ENCODE data around the gene SHISA5. TPM values are rescaled to one million over a fixed set of nuclear protein-coding genes. Genes with fewer than 3 reads are reported as not detected.

SHISA5 gene
- total RNA-seq, 1 experiment from 2014 or later: 174 TPM

- no peaks in the 10 kb centered on the region for H3K79me1 ChIP-seq (ENCODE audit: insufficient read depth, low read depth, low read length, poor library complexity, severe bottlenecking)
- WGBS (ENCODE audit: extremely low coverage, insufficient read length, low lambda C conversion rate): no CpG with 5 or more reads among the region's 5 CpGs
- H3K27ac ChIP-seq (ENCODE audit: insufficient read length, low read depth, low read length): no peak overlapping the region
- H3K27me3 ChIP-seq (ENCODE audit: insufficient read depth, low read length): no peaks in the 10 kb centered on the region
- peaks cover 4% of the 10 kb centered on the region; the same call in 1 of the 2 replicates for H3K4me1 ChIP-seq (ENCODE audit: insufficient read depth, low read length)
- H3K9ac ChIP-seq (ENCODE audit: extremely low read depth, insufficient read length, low read length): no peak overlapping the region
- no peak overlapping the region for H2AFZ ChIP-seq (ENCODE audit: low read length)
- no peak overlapping the region; a peak in 1 of 5 replicates for H3K4me3 Mint-ChIP-seq
- H4K8ac ChIP-seq (replicated peaks; ENCODE audit: insufficient read length, low read depth, low read length): no peak overlapping the region
- H3K9me3 Mint-ChIP-seq: peaks cover 10% of the 10 kb centered on the region in 2 experiments; a peak in 4 of 5 replicates
- peaks cover 18 to 28% (median 28%) of the 10 kb centered on the region in 3 experiments for H3K36me3 Mint-ChIP-seq (ENCODE audit: insufficient read depth in 1 of 3, low read depth in 3 of 3)
- no peak for TF ChIP-seq CTCF (conservative IDR thresholded peaks at IDR 0.05)
- H2BK12ac ChIP-seq (ENCODE audit: insufficient read length, low read depth, low read length): no peak overlapping the region
- no peak overlapping the region for H3K4me2 ChIP-seq (ENCODE audit: insufficient read depth, insufficient read length, low read length)
- no peak overlapping the region for H4K91ac ChIP-seq (ENCODE audit: insufficient read length, low read depth, low read length)
- H3T11ph ChIP-seq (ENCODE audit: low read length): no peak overlapping the region
- H4K5ac ChIP-seq (ENCODE audit: insufficient read length, low read depth, low read length): no peak overlapping the region
- no peaks in the 10 kb centered on the region for H4K20me1 ChIP-seq (ENCODE audit: control insufficient read depth, insufficient read depth, insufficient read length)
- peaks cover 30 to 31% of the 10 kb centered on the region in 2 experiments for H3K4me1 Mint-ChIP-seq
- peaks cover 1% of the 10 kb centered on the region; the same call in 1 of the 2 replicates for H3K79me2 ChIP-seq (ENCODE audit: insufficient read depth, low read length)
- H3K23me2 ChIP-seq (ENCODE audit: insufficient read length, low read depth, low read length, poor library complexity, severe bottlenecking): peaks cover 11% of the 10 kb centered on the region
- H3K56ac ChIP-seq (ENCODE audit: insufficient read length, low read depth, low read length): no peak overlapping the region
- no peak overlapping the region for H3K14ac ChIP-seq (ENCODE audit: insufficient read depth, low read length)
- H3K4ac ChIP-seq (ENCODE audit: low read depth, low read length): no peak overlapping the region
- no peak overlapping the region for H2BK15ac ChIP-seq (ENCODE audit: low read depth, low read length)
- DNase-seq: no peak
- no peak overlapping the region for H2AK5ac ChIP-seq (ENCODE audit: insufficient read length, low read length)
- no peak overlapping the region for H2BK5ac ChIP-seq (ENCODE audit: insufficient read length, low read length)
- H3K27ac Mint-ChIP-seq: peak overlapping the region in 1 of 3 experiments; percentile 82; a peak in 2 of 7 replicates
- no peak overlapping the region for H2BK120ac ChIP-seq (ENCODE audit: low read depth, low read length, poor library complexity, severe bottlenecking)
- no peak overlapping the region for H3K23ac ChIP-seq (ENCODE audit: insufficient read length, low read depth, low read length)
- no peak overlapping the region for H2BK20ac ChIP-seq (ENCODE audit: low read depth, low read length, poor library complexity, severe bottlenecking)
- peaks cover 8% of the 10 kb centered on the region for H3K27me3 Mint-ChIP-seq (ENCODE audit: low read depth)
- no peaks in the 10 kb centered on the region for H3K9me3 ChIP-seq (ENCODE audit: control insufficient read depth, low read depth, low read length)
- no peak overlapping the region for H3K18ac ChIP-seq (ENCODE audit: insufficient read length, low read depth, low read length)
These were observed 1.9 kb downstream of the SHISA5 start for GRCh38 chr3:48502121-48502520.

All from H9 (cell line).